ENCODE results near the gene PRSS35.
"Not testable (repeated sequence)": the region's sequence is repeated elsewhere in the genome, so short reads cannot be mapped to it uniquely, and the experiment has no call there.

The PRSS35 gene

GRCh38 chr6:83518816-83519480 is 6.6 kb downstream of the PRSS35 start:
- DNase-seq: no peak

DNA sequence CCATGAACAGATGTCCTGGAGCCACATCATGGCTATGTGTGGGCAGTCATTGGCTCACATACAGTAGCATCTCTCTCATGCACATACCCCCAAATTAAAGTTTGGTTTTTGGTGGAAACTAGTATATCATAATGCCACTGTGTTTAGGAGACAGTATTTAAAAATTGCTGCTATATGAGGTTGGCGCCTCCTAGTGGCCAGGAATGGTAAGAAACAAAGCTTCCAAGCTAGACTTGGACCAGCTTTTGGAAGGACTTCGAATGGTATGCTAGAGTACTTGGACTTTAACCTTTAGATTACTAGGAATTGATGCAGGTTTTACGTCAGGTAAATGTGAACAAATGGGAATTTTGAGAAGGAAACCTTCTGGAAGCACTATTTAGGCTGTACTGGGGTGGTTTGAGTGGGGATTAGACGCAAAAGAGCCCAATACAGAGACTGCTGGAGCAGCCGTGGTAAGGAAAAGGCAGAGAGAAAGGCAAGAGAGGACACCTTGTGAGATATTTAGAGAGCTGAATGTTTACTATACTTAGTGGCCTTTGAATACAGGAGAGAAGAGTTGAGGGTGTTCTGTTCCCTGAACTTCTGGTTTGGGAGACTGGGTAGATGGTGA is 23.8 kb downstream of the PRSS35 start:
- DNase-seq: peak; percentile 7

- DNase-seq: no peak
These were observed 24.6 kb downstream of the PRSS35 start for GRCh38 chr6:83536647-83537589.

DNA sequence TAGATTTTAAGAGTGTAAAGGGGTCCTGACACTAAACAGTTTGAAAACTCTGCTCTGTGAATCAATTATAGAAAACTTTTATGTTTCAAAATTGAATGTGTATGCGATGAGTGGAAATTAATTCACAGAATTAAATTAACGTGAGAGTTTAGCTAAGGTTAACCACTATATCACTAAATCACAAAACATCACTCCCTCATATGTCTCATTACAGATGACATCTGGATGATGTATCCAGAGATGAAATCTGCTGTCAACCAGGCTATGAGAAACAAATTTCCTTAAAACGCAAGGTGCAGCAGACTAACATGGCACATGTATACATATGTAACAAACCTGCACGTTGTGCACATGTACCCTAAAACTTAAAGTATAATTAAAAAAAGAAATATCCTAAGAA is 27.3 kb downstream of the PRSS35 start:
- no peak for DNase-seq

- DNase-seq: no peak
These were observed 34.3 kb downstream of the PRSS35 start for GRCh38 chr6:83546636-83547035.

DNA sequence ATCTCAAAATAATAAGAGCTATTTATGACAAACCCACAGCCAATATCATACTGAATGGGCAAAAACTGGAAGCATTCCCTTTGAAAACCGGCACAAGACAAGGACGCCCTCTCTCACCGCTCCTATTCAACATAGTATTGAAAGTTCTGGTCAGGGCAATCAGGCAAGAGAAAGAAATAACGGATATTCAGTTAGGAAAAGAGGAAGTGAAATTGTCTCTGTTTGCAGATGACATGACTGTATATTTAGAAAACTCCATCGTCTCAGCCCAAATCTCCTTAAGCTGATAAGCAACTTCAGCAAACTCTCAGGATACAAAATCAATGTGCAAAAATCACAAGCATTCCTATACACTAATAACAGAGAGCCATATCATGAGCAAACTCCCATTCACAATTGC is 38.1 kb downstream of the PRSS35 start:
- DNase-seq: not testable (repeated sequence)

DNA sequence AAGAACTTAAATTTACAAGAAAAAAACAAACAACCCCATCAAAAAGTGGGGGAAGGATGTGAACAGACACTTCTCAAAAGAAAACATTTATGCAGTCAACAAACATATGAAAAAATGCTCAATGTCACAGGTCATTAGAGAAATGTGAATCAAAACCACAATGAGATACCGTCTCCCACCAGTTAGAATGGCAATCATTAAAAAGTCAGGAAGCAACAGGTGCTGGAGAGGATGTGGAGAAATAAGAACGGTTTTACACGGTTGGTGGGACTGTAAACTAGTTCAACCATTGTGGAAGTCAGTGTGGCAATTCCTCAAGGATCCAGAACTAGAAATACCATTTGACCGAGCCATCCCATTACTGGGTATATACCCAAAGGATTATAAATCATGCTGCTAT is 39.4 kb downstream of the PRSS35 start:
- not testable (repeated sequence) for DNase-seq

DNA sequence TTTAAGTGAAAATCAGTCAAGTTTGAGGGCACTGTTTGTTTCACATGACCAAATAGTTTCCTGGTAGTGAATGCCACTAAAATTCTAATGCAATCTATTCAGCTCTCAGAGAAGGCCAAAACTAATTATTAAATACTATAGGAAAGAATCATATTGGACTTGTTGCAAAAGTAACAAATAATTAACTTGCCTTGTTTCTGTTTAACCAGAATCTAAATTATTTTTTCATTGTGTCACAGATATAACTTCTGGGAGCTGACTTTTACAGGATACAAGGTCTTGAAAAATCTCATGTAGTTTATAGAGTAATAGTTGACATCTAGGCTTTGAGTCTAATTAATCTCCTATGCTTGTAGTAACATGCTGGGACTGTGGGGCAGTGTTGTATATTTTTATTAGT is 44.5 kb downstream of the PRSS35 start:
- DNase-seq: no peak

DNA sequence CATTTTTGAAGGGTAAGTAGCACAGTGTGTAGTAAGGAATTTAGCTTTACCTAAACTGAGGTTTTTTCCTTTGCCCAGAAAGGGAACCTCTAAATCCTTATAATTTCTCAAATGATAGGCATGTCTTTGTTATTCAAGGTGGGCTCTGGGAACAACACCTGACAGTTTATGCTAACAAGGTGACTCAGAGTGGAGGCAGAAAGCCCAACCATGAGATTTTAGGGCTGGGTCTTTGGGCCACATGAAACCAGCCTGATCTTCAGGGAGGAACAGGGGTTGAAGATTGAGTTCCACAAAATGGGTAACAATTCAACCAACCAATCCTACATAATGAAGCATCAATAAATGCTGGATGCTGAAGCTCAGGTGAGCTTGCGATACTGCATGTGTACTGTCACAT is 46.6 kb downstream of the PRSS35 start:
- DNase-seq: no peak

DNA sequence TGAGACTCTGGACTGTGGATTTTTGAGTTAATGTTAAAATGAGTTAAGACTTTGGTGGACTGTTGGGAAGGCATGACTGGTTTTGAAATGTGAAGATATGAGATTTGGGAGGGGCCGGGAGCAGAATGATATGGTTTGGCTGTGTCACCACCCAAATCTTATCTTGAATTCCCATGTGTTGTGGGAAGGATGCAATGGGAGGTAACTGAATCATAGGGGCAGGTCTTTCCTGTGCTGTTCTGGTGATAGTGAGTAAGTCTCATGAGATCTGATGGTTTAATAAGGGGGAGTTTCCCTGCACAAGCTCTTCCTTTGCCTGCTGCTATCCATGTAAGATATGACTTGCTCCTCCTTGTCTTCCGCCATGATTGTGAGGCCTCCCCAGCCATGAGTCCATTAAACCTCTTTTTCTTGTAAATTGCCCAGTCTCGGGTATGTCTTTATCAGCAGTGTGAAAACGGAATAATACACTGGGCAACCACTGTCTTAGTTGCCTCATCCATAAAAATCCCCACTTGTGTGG is 59.4 kb downstream of the PRSS35 start:
- not testable (repeated sequence) for DNase-seq

DNA sequence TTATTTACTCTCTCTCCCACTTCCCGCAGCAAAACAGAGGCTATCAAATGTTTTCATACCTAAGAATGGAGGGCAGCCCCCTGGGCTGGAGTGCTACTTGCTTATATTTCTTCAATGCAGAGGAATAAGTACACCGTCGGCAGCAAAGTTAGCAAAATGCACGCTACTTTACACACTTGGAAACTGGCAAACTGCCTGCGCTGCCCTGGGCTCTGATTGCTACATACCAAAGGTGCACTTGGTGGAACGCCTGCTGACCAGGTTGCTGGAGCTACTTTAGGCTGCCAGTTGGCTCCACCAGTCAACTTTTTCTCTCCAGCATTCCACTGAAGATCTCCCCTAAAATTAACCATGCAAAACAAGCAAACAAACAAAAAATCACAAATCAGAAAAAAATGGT is 62.4 kb downstream of the PRSS35 start:
- DNase-seq: no peak
